Cortex of kidney (tissue), 1 donor: ENCODE measurements around the gene TTC28.
"Not testable (repeated sequence)": the region's sequence is repeated elsewhere in the genome, so short reads cannot be mapped to it uniquely, and the experiment has no call there.

Experiments used
- DNase-seq: peaks from one replicate; lab custom pipeline; 2025; lab: John Stamatoyannopoulos, UW

TTC28 gene

DNA sequence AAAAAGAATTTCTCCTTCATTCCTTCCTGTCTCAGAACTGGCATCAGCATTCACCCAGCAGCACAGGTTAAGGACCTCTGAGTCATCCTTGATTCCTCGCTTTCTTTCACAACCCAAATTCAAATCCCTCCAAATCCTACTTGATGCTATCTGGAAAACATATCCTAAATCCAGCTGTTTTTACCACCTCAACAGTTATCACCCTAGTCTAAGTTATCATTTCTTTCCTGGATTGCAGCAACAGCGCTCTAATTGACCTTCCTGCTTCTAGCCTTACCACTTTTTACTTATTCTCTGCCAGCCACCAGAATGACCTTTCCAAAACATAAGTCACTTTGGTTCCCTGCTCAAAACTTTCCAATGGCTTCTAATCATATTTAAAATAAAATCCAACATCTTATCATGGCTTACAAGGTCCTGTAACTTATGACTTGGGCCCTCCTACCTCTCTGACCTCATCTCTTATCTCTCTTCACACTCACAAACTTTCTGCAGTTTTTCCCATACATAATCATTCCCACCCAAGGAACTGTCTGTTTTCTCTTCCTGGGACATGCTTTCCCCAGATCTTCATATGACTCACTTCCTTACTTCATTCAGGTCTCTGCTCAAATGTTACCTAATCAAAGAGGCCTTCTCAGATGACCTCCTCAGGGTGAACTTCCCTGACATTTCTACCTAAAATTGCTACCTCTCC, 119.4 kb downstream of the TTC28 start:
- no peak for DNase-seq

DNA sequence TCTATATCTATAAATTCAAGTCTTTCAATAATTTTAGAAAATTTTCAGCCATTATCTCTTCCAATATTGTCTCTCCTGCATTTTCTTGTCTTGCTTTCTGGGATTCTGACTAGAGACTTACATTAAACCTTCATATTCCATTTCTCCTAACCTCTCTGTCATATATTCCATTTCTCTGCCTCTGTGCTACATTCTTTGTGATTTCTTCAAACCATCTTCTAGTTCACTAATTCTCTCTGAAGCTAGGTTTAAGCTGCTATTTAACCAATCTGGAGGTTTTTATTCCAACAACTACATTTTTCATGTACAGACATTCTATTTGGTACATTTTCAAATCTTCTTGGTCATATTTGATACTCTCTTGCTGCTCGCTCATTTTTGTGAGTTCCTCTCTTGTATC, 122.5 kb downstream of the TTC28 start:
- DNase-seq: no peak

DNA sequence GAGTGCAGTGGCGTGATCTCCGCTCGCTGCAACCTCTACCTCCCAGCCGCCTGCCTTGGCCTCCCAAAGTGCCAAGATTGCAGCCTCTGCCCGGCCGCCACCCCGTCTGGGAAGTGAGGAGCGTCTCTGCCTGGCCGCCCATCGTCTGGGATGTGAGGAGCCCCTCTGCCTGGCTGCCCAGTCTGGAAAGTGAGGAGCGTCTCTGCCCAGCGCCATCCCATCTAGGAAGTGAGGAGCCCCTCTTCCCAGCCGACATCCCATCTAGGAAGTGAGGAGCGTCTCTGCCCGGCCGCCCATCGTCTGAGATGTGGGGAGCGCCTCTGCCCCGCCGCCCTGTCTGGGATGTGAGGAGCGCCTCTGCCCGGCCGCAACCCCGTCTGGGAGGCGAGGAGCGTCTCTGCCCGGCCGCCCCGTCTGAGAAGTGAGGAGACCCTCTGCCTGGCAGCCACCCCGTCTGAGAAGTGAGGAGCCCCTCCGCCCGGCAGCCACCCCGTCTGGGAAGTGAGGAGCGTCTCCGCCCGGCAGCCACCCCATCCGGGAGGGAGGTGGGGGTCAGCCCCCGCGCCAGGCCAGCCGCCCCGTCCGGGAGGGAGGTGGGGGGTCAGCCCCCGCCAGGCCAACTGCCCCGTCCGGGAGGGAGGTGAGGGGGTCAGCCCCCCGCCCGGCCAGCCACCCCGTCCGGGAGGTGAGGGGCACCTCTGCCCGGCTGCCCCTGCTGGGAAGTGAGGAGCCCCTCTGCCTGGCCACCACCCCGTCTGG, 126.4 kb downstream of the TTC28 start:
- DNase-seq: not testable (repeated sequence)

- no peak for DNase-seq
Observed at GRCh38 chr22:28548406-28548805, 131.2 kb downstream of the TTC28 start.

GRCh38 chr22:28547132-28547842, 132.4 kb downstream of the TTC28 start:
- no peak for DNase-seq

DNA sequence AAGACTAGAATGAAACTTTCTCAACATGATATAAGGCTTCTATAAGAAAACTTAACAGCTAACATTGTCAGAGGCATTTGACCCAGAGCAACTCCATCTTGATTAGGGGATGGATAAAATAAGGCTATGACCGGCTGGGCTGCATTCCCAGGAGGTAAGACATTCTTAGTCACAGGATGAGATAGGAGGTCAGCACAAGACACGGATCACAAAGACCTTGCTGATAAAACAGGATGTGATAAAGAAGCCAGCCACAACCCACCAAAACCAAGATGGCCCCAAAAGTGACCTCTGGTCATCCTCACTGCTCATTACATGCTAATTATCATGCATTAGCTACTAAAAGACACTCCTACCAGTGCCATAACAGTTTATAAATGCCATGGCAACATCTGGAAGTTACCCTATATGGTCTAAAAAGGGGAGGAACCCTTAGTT, 135.2 kb downstream of the TTC28 start:
- no peak for DNase-seq

DNA sequence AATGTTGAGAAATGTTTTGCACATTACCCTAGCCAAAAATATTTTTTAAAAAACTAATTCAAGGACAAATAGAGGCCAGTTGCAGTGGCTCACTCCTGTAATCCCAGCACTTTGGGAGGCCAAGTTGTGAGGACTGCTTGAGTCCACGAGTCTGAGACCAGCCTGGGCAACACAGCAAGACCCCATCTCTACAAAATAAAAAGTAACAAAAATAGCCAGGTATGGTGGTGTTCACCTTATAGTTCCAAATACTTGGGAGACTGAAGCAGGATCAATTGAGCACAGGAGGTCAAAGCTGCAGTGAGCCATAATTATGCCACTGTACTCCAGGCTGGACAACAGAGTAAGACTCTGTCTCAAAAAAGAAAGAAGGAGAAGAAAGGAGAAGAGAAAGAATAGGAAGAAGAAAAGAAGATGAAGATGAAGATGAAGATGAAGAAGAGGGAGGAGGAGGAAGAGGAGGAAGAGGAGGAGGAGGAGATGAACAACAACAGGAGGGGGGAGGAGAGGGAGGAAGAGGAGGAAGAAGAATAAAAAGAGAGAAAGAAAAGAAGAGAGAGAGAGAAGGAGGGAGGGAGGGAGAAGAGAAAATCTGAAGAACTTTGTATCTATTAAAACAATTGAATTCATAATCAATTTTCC, 136.5 kb downstream of the TTC28 start:
- DNase-seq: no peak

DNA sequence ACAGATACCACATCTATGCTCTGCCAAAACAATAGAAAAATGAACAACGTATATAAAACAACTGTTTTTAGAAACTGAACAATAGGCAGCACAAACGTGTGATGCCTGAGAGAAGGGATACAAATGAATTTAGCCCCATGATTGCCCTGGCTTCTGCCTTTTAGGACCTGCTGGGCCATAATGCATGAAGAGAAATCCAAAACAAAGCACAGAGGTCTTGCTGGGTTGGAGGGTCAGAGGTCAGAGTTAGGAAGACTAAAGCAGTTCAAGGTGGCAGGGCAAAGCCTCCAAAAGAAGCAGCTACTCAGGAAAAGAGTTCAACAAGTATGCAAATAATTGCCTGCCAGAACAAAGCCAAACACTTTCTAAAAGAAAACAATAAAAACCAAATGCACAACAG, 138.5 kb downstream of the TTC28 start:
- no peak for DNase-seq

- no peak for DNase-seq
Observed at GRCh38 chr22:28538922-28539321, 140.7 kb downstream of the TTC28 start.

- DNase-seq: not testable (repeated sequence)
Observed at GRCh38 chr22:28530565-28530964, 149.1 kb downstream of the TTC28 start.

GRCh38 chr22:28529144-28529543, 150.5 kb downstream of the TTC28 start:
- DNase-seq: not testable (repeated sequence)

GRCh38 chr22:28521451-28521850, 158.2 kb downstream of the TTC28 start:
- DNase-seq: no peak

DNA sequence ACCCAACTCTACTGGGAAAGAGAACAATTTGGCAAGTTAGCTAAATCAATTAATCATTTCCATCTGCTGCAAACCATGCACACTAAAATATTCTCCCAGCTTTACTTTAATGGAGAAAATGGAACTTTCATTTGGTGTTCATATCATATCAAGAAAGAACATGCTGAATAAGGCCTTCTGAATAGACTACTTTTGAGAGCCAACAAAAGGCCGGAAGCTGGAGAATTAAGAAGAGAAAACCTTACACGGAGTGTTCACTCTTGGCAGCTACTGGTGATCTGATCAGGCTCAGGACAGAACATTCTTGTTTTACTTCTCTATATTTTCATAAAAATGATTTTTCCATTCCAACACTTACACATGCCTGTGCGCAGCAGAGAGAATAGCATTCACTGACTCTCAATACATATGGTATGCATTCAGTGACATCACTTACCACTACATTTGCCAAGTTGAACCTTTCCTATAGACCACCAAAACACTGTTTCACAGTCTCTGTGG, 165.3 kb downstream of the TTC28 start:
- DNase-seq: no peak

- DNase-seq: not testable (repeated sequence)
Observed at GRCh38 chr22:28512387-28512786, 167.3 kb downstream of the TTC28 start.

- no peak for DNase-seq
Observed at GRCh38 chr22:28507896-28508295, 171.7 kb downstream of the TTC28 start.

GRCh38 chr22:28506150-28506535, 173.5 kb downstream of the TTC28 start:
- no peak for DNase-seq

GRCh38 chr22:28505416-28506149, 174.1 kb downstream of the TTC28 start:
- no peak for DNase-seq

GRCh38 chr22:28500006-28500405, 179.6 kb downstream of the TTC28 start:
- DNase-seq: no peak

DNA sequence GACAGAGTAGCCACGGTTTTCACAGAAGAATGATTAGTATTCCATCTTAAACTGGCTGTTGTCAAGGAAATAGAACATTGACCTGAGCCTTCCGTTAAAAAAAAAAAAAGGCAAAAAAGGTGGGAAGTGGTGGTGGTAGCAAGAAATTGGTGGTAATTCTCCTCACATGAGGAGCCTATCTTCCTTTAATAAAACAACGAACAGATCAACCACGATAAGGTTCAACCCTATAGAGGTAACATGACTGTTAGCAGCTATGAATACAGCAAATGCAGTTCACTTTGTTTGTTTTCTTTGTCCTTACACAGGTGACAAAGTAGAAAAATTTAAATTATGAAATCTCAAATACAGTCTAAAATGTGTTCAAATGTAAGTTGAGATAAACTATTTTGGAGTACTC, 181.6 kb downstream of the TTC28 start:
- DNase-seq: no peak

GRCh38 chr22:28497188-28497587, 182.5 kb downstream of the TTC28 start:
- no peak for DNase-seq

DNA sequence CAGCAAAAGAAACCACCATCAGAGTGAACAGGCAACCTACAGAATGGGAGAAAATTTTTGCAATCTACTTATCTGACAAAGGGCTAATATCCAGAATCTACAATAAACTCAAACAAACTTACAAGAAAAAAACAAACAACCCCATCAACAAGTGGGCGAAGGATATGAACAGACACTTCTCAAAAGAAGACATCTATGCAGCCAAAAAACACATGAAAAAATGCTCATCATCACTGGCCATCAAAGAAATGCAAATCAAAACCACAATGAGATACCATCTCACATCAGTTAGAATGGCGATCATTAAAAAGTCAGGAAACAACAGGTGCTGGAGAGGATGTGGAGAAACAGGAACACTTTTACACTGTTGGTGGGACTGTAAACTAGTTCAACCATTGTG, 188.4 kb downstream of the TTC28 start:
- DNase-seq: not testable (repeated sequence)
